HCT116 (cell line): Measurements from ENCODE around the gene ABCC8. TPM values are rescaled to one million over a fixed set of nuclear protein-coding genes. Genes with fewer than 3 reads are reported as not detected.

Source experiments
- ATAC-seq: fragments of 200-7000 bp; cut with Tn5 transposase; 2 replicates; pipeline ENCODE4 v1.9.1; 2020; ENCODE audit warnings: mild to moderate bottlenecking, moderate library complexity
- BruUV-seq: library from RNA; stranded (reverse); fragments of 400-500 nt; replicated peaks from 2 replicates; lab custom pipeline; 2021; lab: Mats Ljungman, UMichigan
- CTCF ChIA-PET: fragments of 300-600 bp; sonication (Branson Sonifier 250); formaldehyde crosslinking; loops from one replicate; lab custom pipeline; 2021; ENCODE audit warnings: antibody characterized with exemption; lab: Charles Lee
- POLR2A ChIA-PET: fragments of 300-600, 350-600 bp; sonication (Branson Sonifier 250); formaldehyde crosslinking; loops from one replicate; lab custom pipeline; 2021; ENCODE audit warnings: antibody characterized with exemption; lab: Charles Lee
- RAD21 ChIA-PET, 2 experiments: fragments of 300-600 bp; sonication (Branson Sonifier 250); formaldehyde crosslinking; loops; one replicate each; lab custom pipeline; 2023; ENCODE audit warnings: low total read pairs in 2 of 2; ENCODE audit not compliant: uncharacterized antibody in 2 of 2, unreplicated experiment in 2 of 2, low non-redundant PET in 1 of 2; lab: Charles Lee
- DNase-seq: peaks from one replicate; pipeline ENCODE4 v3.0.0-alpha.2; 2010; ENCODE audit warnings: low read depth, low spot score
- H2AFZ ChIP-seq: fragments of 200-600 bp; shearing (Covaris generic), sonication (generic); 2 replicates; pipeline ENCODE4 v1.6.1; 2017; ENCODE audit warnings: low read depth, mixed run types, mixed read lengths, antibody characterized with exemption, low read length; ENCODE audit not compliant: poor library complexity, severe bottlenecking
- H3K27ac ChIP-seq: 2 replicates; pipeline ENCODE4 v1.5.1; 2012; ENCODE audit warnings: low read depth, low read length
- H3K27me3 ChIP-seq: fragments of 200-600 bp; sonication (generic); 2 replicates; pipeline ENCODE4 v1.6.1; 2016; ENCODE audit warnings: mixed run types, low read length, mixed read lengths; ENCODE audit not compliant: insufficient read depth
- H3K36me3 ChIP-seq, 2 experiments: fragments of 200-500 bp in 1 of 2; fragments of 200-600 bp in 1 of 2; sonication (Bioruptor generic) in 1 of 2; sonication (generic) in 1 of 2; 2 replicates each; pipeline versions ENCODE4 v1.5.1 to v1.6.1; 2014 to 2016; ENCODE audit warnings: low read length in 2 of 2, inconsistent platforms in 1 of 2, mixed read lengths in 1 of 2, mixed run types in 1 of 2; ENCODE audit not compliant: insufficient read depth in 2 of 2, control insufficient read depth in 1 of 2
- H3K4me1 ChIP-seq, 2 experiments: fragments of 200-600 bp in 1 of 2; sonication (generic) in 1 of 2; 2 replicates each; pipeline versions ENCODE4 v1.5.1 to v1.6.1; 2012 to 2017; ENCODE audit warnings: low read length in 2 of 2, inconsistent platforms in 1 of 2, mild to moderate bottlenecking in 1 of 2, mixed read lengths in 1 of 2, mixed run types in 1 of 2, moderate library complexity in 1 of 2; ENCODE audit not compliant: insufficient read depth in 2 of 2, control insufficient read depth in 1 of 2
- H3K4me2 ChIP-seq: fragments of 200-600 bp; sonication (generic); 2 replicates; pipeline ENCODE4 v1.6.1; 2017; ENCODE audit warnings: mixed run types, low read length, mixed read lengths
- H3K4me3 ChIP-seq, 2 experiments: fragments of 200-600 bp in 1 of 2; sonication (generic) in 1 of 2; replicated peaks in 1 of 2; 2 replicates each; pipeline ENCODE4 v1.5.1; 2011 to 2016; ENCODE audit warnings: low read length in 2 of 2, control low read depth in 1 of 2, low read depth in 1 of 2, mild to moderate bottlenecking in 1 of 2, mixed read lengths in 1 of 2, mixed run types in 1 of 2
- H3K79me2 ChIP-seq: fragments of 200-600 bp; sonication (generic); 2 replicates; pipeline ENCODE4 v1.6.1; 2017; ENCODE audit warnings: mild to moderate bottlenecking, mixed run types, low read length, moderate library complexity, mixed read lengths; ENCODE audit not compliant: insufficient read depth
- H3K9ac ChIP-seq: fragments of 200-600 bp; sonication (generic); 2 replicates; pipeline ENCODE4 v1.6.1; 2016; ENCODE audit warnings: low read length, mixed read lengths
- H3K9me2 ChIP-seq: fragments of 200-600 bp; sonication (generic), shearing (Covaris generic); 2 replicates; pipeline ENCODE4 v1.6.1; 2017; ENCODE audit warnings: mixed run types, mild to moderate bottlenecking, moderate library complexity; ENCODE audit not compliant: insufficient read depth
- H3K9me3 ChIP-seq, 2 experiments: fragments of 200-500 bp in 1 of 2; fragments of 200-600 bp in 1 of 2; sonication (Bioruptor generic) in 1 of 2; sonication (generic) in 1 of 2; 2 replicates each; pipeline ENCODE4 v1.6.1; 2014 to 2017; ENCODE audit warnings: low read length in 2 of 2, mixed read lengths in 2 of 2, inconsistent platforms in 1 of 2, low read depth in 1 of 2, mild to moderate bottlenecking in 1 of 2, mixed run types in 1 of 2, moderate library complexity in 1 of 2; ENCODE audit not compliant: control insufficient read depth in 1 of 2, insufficient read depth in 1 of 2
- H4K20me1 ChIP-seq: fragments of 200-600 bp; sonication (generic), shearing (Covaris generic); 2 replicates; pipeline ENCODE4 v1.6.1; 2017; ENCODE audit warnings: mixed run types, mild to moderate bottlenecking, moderate library complexity; ENCODE audit not compliant: insufficient read depth
- ATF3 ChIP-seq: IDR thresholded peaks from 2 replicates; pipeline ENCODE4 v1.6.1; 2012
- CBX3 ChIP-seq: IDR thresholded peaks from 2 replicates; pipeline ENCODE4 v1.6.1; 2012; ENCODE audit warnings: low read depth
- CEBPB ChIP-seq: IDR thresholded peaks from 2 replicates; pipeline ENCODE4 v1.6.1; 2012; ENCODE audit warnings: low read depth
- CTCF ChIP-seq, 3 experiments: fragments of 200-600 bp in 1 of 3; sonication (generic) in 1 of 3; IDR thresholded peaks in 2 of 3; conservative IDR thresholded peaks in 1 of 3; 2 replicates each; pipeline ENCODE4 v1.5.1; 2012 to 2017; ENCODE audit warnings: low read depth in 2 of 3, low read length in 2 of 3, antibody characterized with exemption in 1 of 3, borderline replicate concordance in 1 of 3, control low read depth in 1 of 3, mild to moderate bottlenecking in 1 of 3, mixed read lengths in 1 of 3, mixed run types in 1 of 3, moderate library complexity in 1 of 3; ENCODE audit not compliant: insufficient read depth in 1 of 3
- EGR1 ChIP-seq: IDR thresholded peaks from 2 replicates; pipeline ENCODE4 v1.6.1; 2012; ENCODE audit warnings: low read depth
- EZH2 ChIP-seq: fragments of 200-600 bp; sonication (generic); IDR thresholded peaks from 2 replicates; pipeline ENCODE4 v1.6.1; 2017; ENCODE audit warnings: antibody characterized with exemption, mixed run types
- EZH2phosphoT487 ChIP-seq: fragments of 200-600 bp; IDR thresholded peaks from 2 replicates; pipeline ENCODE4 v1.6.1; 2018; ENCODE audit warnings: antibody characterized with exemption, borderline replicate concordance
- FOSL1 ChIP-seq: IDR thresholded peaks from 2 replicates; pipeline ENCODE4 v1.6.1; 2012; ENCODE audit warnings: low read depth
- JUND ChIP-seq: IDR thresholded peaks from 2 replicates; pipeline ENCODE4 v1.6.1; 2012
- MAX ChIP-seq: IDR thresholded peaks from 2 replicates; pipeline ENCODE4 v1.6.1; 2012
- RAD21 ChIP-seq: IDR thresholded peaks from 2 replicates; pipeline ENCODE4 v1.6.1; 2012; ENCODE audit warnings: low read depth, mild to moderate bottlenecking
- REST ChIP-seq: IDR thresholded peaks from 2 replicates; pipeline ENCODE4 v1.6.1; 2012; ENCODE audit warnings: low read depth
- SIN3A ChIP-seq: IDR thresholded peaks from 2 replicates; pipeline ENCODE4 v1.6.1; 2012; ENCODE audit warnings: low read depth
- SP1 ChIP-seq: IDR thresholded peaks from 2 replicates; pipeline ENCODE4 v1.6.1; 2012; ENCODE audit warnings: low read depth
- SRF ChIP-seq: IDR thresholded peaks from 2 replicates; pipeline ENCODE4 v1.6.1; 2012; ENCODE audit warnings: low read depth
- TCF7L2 ChIP-seq: IDR thresholded peaks from 2 replicates; pipeline ENCODE4 v1.7.0; 2011; ENCODE audit warnings: borderline replicate concordance, inconsistent platforms; ENCODE audit not compliant: insufficient read depth, insufficient read length; ENCODE audit errors: extremely low read depth
- YY1 ChIP-seq: IDR thresholded peaks from 2 replicates; pipeline ENCODE4 v1.6.1; 2011; ENCODE audit warnings: low read length, low read depth, moderate library complexity, mild to moderate bottlenecking; ENCODE audit not compliant: insufficient replicate concordance; ENCODE audit errors: extremely low read depth
- ZFX ChIP-seq: fragments of 450-650 bp; IDR thresholded peaks from 2 replicates; pipeline ENCODE4 v1.6.1; 2017
- intact Hi-C: fragments of 100-400 bp; cut with micrococcal nuclease; formaldehyde crosslinking; loops from 2 replicates; pipeline ENCODE4 v1.10.0; 2022
- total RNA-seq: library from RNA; stranded (reverse); gene quantifications from one replicate; pipeline ENCODE4 v1.2.1, GENCODE V29; 2021; ENCODE audit not compliant: unreplicated experiment

ABCC8 gene
- total RNA-seq, 1 experiment from 2014 or later: 0.39 TPM

GRCh38 chr11:17521106-17521900 lies 44.7 kb upstream of the ABCC8 start:
- ChIA-PET POLR2A (no interaction called here), CTCF (interaction anchor here (1.2 kb wide), 1 partner anchor 139 kb away, joined by 4 read pairs; no protein-coding TSS in a partner anchor)
- H3K4me2 ChIP-seq: no peak overlapping the region
- ATAC-seq: no peak
- H3K4me3 ChIP-seq: no peak overlapping the region
- H3K79me2 ChIP-seq: no peaks in the 10 kb centered on the region
- DNase-seq: no peak
- no peak overlapping the region for H2AFZ ChIP-seq
- H3K36me3 ChIP-seq: 0 out of 4 replicates have a peak, but pooled peaks cover 0 to 3% of the 10 kb centered on the region in 2 experiments
- H3K9me2 ChIP-seq: no peaks in the 10 kb centered on the region
- TF ChIP-seq CBX3 (no peak), TCF7L2 (no peak), MAX (no peak), EGR1 (no peak), SRF (no peak), CTCF (IDR thresholded peaks at IDR 0.05 in 2 of 3, conservative IDR thresholded peaks at IDR 0.05 in 1 of 3; ENCODE audit: borderline replicate concordance in 1 of 3, insufficient read depth in 1 of 3, low read depth in 2 of 3, low read length in 2 of 3) (no peak), SIN3A (no peak), FOSL1 (no peak), SP1 (no peak), YY1 (no peak), EZH2phosphoT487 (no peak), ZFX (no peak), JUND (no peak), ATF3 (no peak), CEBPB (no peak), EZH2 (no peak), RAD21 (no peak), REST (no peak)
- TF ChIP-seq, all 23 proteins: peak for 0
- intact Hi-C loops: no loop called here
- Histone ChIP-seq H3K27me3 (no peaks in the 10 kb centered on the region), H3K27ac (no peak overlapping the region), H3K9me3 (no peaks in the 10 kb centered on the region), H3K4me1 (no peaks in the 10 kb centered on the region), H3K9ac (no peak overlapping the region), H4K20me1 (no peaks in the 10 kb centered on the region)
- RAD21 ChIA-PET: no interaction called here
- BruUV-seq: no TSS peak
